ENCODE data around the gene AP1AR. TPM values are rescaled to one million over a fixed set of nuclear protein-coding genes. Genes with fewer than 3 reads are reported as not detected.

Gene AP1AR
- total and polyA plus RNA-seq, 2 of the 8 experiments (the other 6 are each of a cell fraction or from before 2014, with no cell fraction given), result 5.3 to 27.7 TPM

- H4K8ac ChIP-seq (ENCODE audit: extremely low read depth, insufficient read depth, low read length), result no peak overlapping the region
- FAIRE-seq (no peak), DNase-seq (ENCODE audit: low read depth in 1 of 2, low spot score in 2 of 2) (no peak)
- ChIA-PET POLR2A (ENCODE audit: partially characterized antibody) (no interaction called here), CTCF (ENCODE audit: partially characterized antibody) (interaction anchor here (1.3 kb wide), 2 partner anchors 9 to 37 kb away, joined by 4 read pairs; no protein-coding TSS in a partner anchor)
- no peaks in the 10 kb centered on the region for H3K79me2 ChIP-seq (ENCODE audit: control insufficient read depth in 1 of 2, insufficient read depth in 2 of 2, low read length in 2 of 2)
- no peak overlapping the region for H2BK20ac ChIP-seq (ENCODE audit: low read length)
- no peak overlapping the region for H3K56ac ChIP-seq (replicated peaks; ENCODE audit: insufficient read length, low read depth, low read length)
- H3K9ac ChIP-seq (replicated peaks in 1 of 4; ENCODE audit: extremely low read depth in 1 of 4, low read depth in 3 of 4, low read length in 3 of 4), result no peak overlapping the region
- H3K4me3 ChIP-seq (ENCODE audit: extremely low read depth in 1 of 4, insufficient read depth in 2 of 4, low read depth in 3 of 4, low read length in 4 of 4), result no peak overlapping the region
- no peak overlapping the region for H2BK5ac ChIP-seq (ENCODE audit: low read depth, low read length)
- H4K91ac ChIP-seq (replicated peaks; ENCODE audit: insufficient read length, low read length), result no peak overlapping the region
- no peak overlapping the region for H4K5ac ChIP-seq (ENCODE audit: insufficient read length, low read depth, low read length)
- H3K4me2 ChIP-seq (ENCODE audit: insufficient read depth in 1 of 2, low read depth in 2 of 2, low read length in 2 of 2), result no peak overlapping the region
- H3K36me3 ChIP-seq (ENCODE audit: control insufficient read depth in 2 of 4, insufficient read depth in 4 of 4, low read length in 3 of 4), result no peaks in the 10 kb centered on the region
- TF ChIP-seq SIRT6 (IDR thresholded peaks at IDR 0.05; ENCODE audit: low read length) (no peak), YY1 (IDR thresholded peaks at IDR 0.05; ENCODE audit: low read depth, low read length) (no peak), JUND (IDR thresholded peaks at IDR 0.05; ENCODE audit: low read length) (no peak), ATF3 (IDR thresholded peaks at IDR 0.05; ENCODE audit: insufficient read depth, low read depth, low read length) (no peak), SIX5 (IDR thresholded peaks at IDR 0.05; ENCODE audit: low read depth, low read length) (no peak), BCL11A (IDR thresholded peaks at IDR 0.05; ENCODE audit: low read depth in 2 of 2, low read length in 2 of 2) (no peak), GTF2F1 (IDR thresholded peaks at IDR 0.05; ENCODE audit: borderline replicate concordance, low read depth, low read length) (no peak), MAFK (IDR thresholded peaks at IDR 0.05; ENCODE audit: low read depth, low read length) (no peak), TCF12 (IDR thresholded peaks at IDR 0.05; ENCODE audit: low read depth, low read length) (no peak), ZNF274 (IDR thresholded peaks at IDR 0.05; ENCODE audit: borderline replicate concordance, extremely low read depth, low read length) (no peak), CTBP2 (IDR thresholded peaks at IDR 0.05; ENCODE audit: borderline replicate concordance, insufficient read depth, insufficient read length, low read length) (no peak), TEAD4 (IDR thresholded peaks at IDR 0.05; ENCODE audit: low read depth, low read length) (no peak)
- no peak overlapping the region for H2BK15ac ChIP-seq (ENCODE audit: low read length)
- no peak overlapping the region for H3K27ac ChIP-seq (ENCODE audit: low read depth, low read length)
- WGBS, 2 experiments (ENCODE audit: extremely low coverage in 1 of 2, insufficient coverage in 1 of 2, insufficient read length in 1 of 2, insufficient replicate concordance in 2 of 2, low coverage in 1 of 2, low lambda C conversion rate in 2 of 2, missing lambda C conversion rate in 1 of 2), result 86% methylated on average over 3 of the region's 3 CpGs; no CpG with 5 or more reads in 1 of the 2 experiments
- no peaks in the 10 kb centered on the region; a peak in 2 of 7 replicates for H3K4me1 ChIP-seq (replicated peaks in 1 of 4; ENCODE audit: control insufficient read depth in 3 of 4, insufficient read depth in 4 of 4, low read length in 3 of 4)
- H2AFZ ChIP-seq (ENCODE audit: low read length), result no peak overlapping the region
- no peak overlapping the region for H2AK5ac ChIP-seq (ENCODE audit: low read depth, low read length)
- no peak overlapping the region for H3K4ac ChIP-seq (replicated peaks; ENCODE audit: insufficient read length, low read depth, low read length)
- H3K18ac ChIP-seq (ENCODE audit: extremely low read depth, low read length), result no peak overlapping the region
- no peak overlapping the region for H3K14ac ChIP-seq (ENCODE audit: insufficient read length)
- H3K23ac ChIP-seq (ENCODE audit: insufficient read length), result no peak overlapping the region
- no peaks in the 10 kb centered on the region for H3K79me1 ChIP-seq (ENCODE audit: low read depth, low read length)
- H3K9me3 ChIP-seq (ENCODE audit: insufficient read depth in 2 of 2, low read depth in 1 of 2, low read length in 1 of 2), result peaks cover 2 to 8% of the 10 kb centered on the region in 2 experiments; a peak in 2 of 4 replicates
- no peaks in the 10 kb centered on the region for H4K20me1 ChIP-seq (replicated peaks in 1 of 2; ENCODE audit: control insufficient read depth in 1 of 2, insufficient read depth in 2 of 2, low read length in 2 of 2)
- H3K27me3 ChIP-seq (replicated peaks in 1 of 4; ENCODE audit: control insufficient read depth in 3 of 4, extremely low read depth in 1 of 4, insufficient read depth in 3 of 4, low read length in 3 of 4), result peaks cover 0 to 14% (median 7%) of the 10 kb centered on the region in 4 experiments; a peak in 5 of 7 replicates
- H2BK120ac ChIP-seq (replicated peaks; ENCODE audit: low read depth, low read length), result no peak overlapping the region
- no peak overlapping the region for H2BK12ac ChIP-seq (ENCODE audit: low read depth, low read length)
- H3K23me2 ChIP-seq (ENCODE audit: low read depth, low read length), result peaks cover 4% of the 10 kb centered on the region; the same call in 1 of the 2 replicates
Measured at GRCh38 chr4:112290341-112290740, 58.8 kb downstream of the AP1AR start.
